ENCODE measurements around the gene DUSP11. TPM values are rescaled to one million over a fixed set of nuclear protein-coding genes. Genes with fewer than 3 reads are reported as not detected.
A peak's percentile ranks its signal among the peaks of the same experiment; 100 is the strongest.

DUSP11 gene
- total and polyA plus RNA-seq, 2 of the 13 experiments (the other 11 are each of a cell fraction or from before 2014, with no cell fraction given) = 30.5 to 36.2 TPM

- peaks cover 20 to 83% of the 10 kb centered on the region in 2 experiments for H3K36me3 ChIP-seq (replicated peaks in 1 of 2; ENCODE audit: control insufficient read depth in 1 of 2, insufficient read depth in 2 of 2, low read length in 2 of 2)
- no peak overlapping the region for H3K27ac ChIP-seq (ENCODE audit: extremely low read length, insufficient read depth, low read length)
These were observed 17.3 kb downstream of the DUSP11 start for GRCh38 chr2:73762571-73762970.

DNA sequence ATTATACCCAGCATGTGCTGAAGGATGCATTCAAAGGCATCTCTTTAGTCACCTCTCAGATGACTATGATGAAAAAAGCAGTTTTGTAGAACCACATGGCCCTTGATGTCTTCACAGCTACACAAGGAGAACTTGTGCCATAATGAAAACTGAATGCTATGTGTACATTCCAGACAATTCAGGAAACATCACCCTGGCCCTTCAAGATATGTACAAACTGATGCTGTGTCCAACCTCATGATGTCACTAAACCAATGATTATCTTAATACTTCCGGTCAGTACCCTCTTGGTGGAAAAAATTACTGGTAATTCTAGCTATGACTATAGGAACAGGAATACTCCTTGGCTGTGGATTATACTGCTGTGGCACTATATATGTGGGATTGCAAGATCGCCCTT is 20.0 kb downstream of the DUSP11 start:
- DNase-seq (ENCODE audit: low spot score) (no peak), ATAC-seq (no peak), FAIRE-seq (no peak)
- TF ChIP-seq CREB1 (IDR thresholded peaks at IDR 0.05) = peak; percentile 28; the same call in 1 of the 2 replicates
- no peak for TF ChIP-seq CREB1 (CRISPR knock-in tag; IDR thresholded peaks at IDR 0.05)
- TF ChIP-seq ZBTB21 (CRISPR knock-in tag; IDR thresholded peaks at IDR 0.05) = no peak
- Histone ChIP-seq H3K4me3 (replicated peaks in 1 of 3; ENCODE audit: insufficient read depth in 1 of 3, low read depth in 2 of 3, low read length in 3 of 3) (no peak overlapping the region), H3K4me2 (ENCODE audit: low read depth, low read length) (no peak overlapping the region), H3K36me3 (replicated peaks in 1 of 2; ENCODE audit: control insufficient read depth in 1 of 2, insufficient read depth in 2 of 2, low read length in 2 of 2) (peaks cover 13 to 68% of the 10 kb centered on the region in 2 experiments), H3K27me3 (ENCODE audit: control insufficient read depth in 1 of 2, insufficient read depth in 2 of 2, low read length in 2 of 2) (no peaks in the 10 kb centered on the region), H3K9ac (ENCODE audit: insufficient read depth, low read depth, low read length) (no peak overlapping the region), H3K27ac (ENCODE audit: extremely low read length, insufficient read depth, low read length) (no peak overlapping the region), H3K79me2 (ENCODE audit: insufficient read depth, low read length) (no peaks in the 10 kb centered on the region), H2AFZ (ENCODE audit: low read length) (no peak overlapping the region), H3K4me1 (ENCODE audit: insufficient read depth, low read length) (no peaks in the 10 kb centered on the region), H4K20me1 (ENCODE audit: insufficient read depth, low read length) (no peaks in the 10 kb centered on the region; the same call in 1 of the 2 replicates), H3K9me3 (ENCODE audit: low read length) (peaks cover 7% of the 10 kb centered on the region)
- POLR2A ChIA-PET = no interaction called here
- no TSS peak for BruUV-seq (replicated peaks)
- 94% methylated on average over 2 of the region's 2 CpGs for WGBS (ENCODE audit: low lambda C conversion rate)
- CTCF ChIA-PET (ENCODE audit: low intra/inter-chr PET ratio, low total read pairs) = no interaction called here
- in situ Hi-C loops (cut with HindIII; ENCODE audit: extremely low pct_ligation_motif_present, low pct_unique_long_range_greater_than_20kb) = no loop called here
- intact Hi-C loops (cut with micrococcal nuclease; ENCODE audit: unreplicated experiment) = no loop called here

More at GRCh38 chr2:73762571-73762970, 17.3 kb downstream of the DUSP11 start:
- no peak overlapping the region for H3K4me2 ChIP-seq (ENCODE audit: low read depth, low read length)
- no peaks in the 10 kb centered on the region for H3K27me3 ChIP-seq (ENCODE audit: control insufficient read depth in 1 of 2, insufficient read depth in 2 of 2, low read length in 2 of 2)
- no peaks in the 10 kb centered on the region for H3K9me3 ChIP-seq (ENCODE audit: low read length)
- no peak for DNase-seq (ENCODE audit: low spot score)
- no peaks in the 10 kb centered on the region; the same call in 1 of the 2 replicates for H4K20me1 ChIP-seq (ENCODE audit: insufficient read depth, low read length)
- BruUV-seq (replicated peaks) = no TSS peak
- intact Hi-C loops (cut with micrococcal nuclease; ENCODE audit: unreplicated experiment) = no loop called here
- no peak overlapping the region for H3K4me3 ChIP-seq (replicated peaks in 1 of 3; ENCODE audit: insufficient read depth in 1 of 3, low read depth in 2 of 3, low read length in 3 of 3)
- H3K4me1 ChIP-seq (ENCODE audit: insufficient read depth, low read length) = no peaks in the 10 kb centered on the region
- TF ChIP-seq TBX3 (IDR thresholded peaks at IDR 0.05; ENCODE audit: borderline replicate concordance) (no peak), ZNF235 (CRISPR knock-in tag; IDR thresholded peaks at IDR 0.05; ENCODE audit: borderline replicate concordance) (no peak), ATF4 (CRISPR knock-in tag; IDR thresholded peaks at IDR 0.05) (no peak), NFIC (IDR thresholded peaks at IDR 0.05; ENCODE audit: low read length) (no peak), ZNF781 (CRISPR knock-in tag; IDR thresholded peaks at IDR 0.05; ENCODE audit: borderline replicate concordance, not compliant biosample characterization) (no peak), NAIF1 (CRISPR knock-in tag; IDR thresholded peaks at IDR 0.05; ENCODE audit: borderline replicate concordance) (no peak), EP300 (IDR thresholded peaks at IDR 0.05; ENCODE audit: low read depth in 2 of 2, low read length in 2 of 2) (no peak), EP300 (CRISPR knock-in tag; IDR thresholded peaks at IDR 0.05; ENCODE audit: borderline replicate concordance) (no peak), ESRRA (CRISPR knock-in tag; IDR thresholded peaks at IDR 0.05; ENCODE audit: low read depth) (no peak)
- POLR2A ChIA-PET = no interaction called here
- ATAC-seq = no peak
- in situ Hi-C loops (cut with HindIII; ENCODE audit: extremely low pct_ligation_motif_present, low pct_unique_long_range_greater_than_20kb) = no loop called here
- WGBS (ENCODE audit: low lambda C conversion rate) = 100% methylated on average over 1 of the region's 1 CpG
- H3K79me2 ChIP-seq (ENCODE audit: insufficient read depth, low read length) = no peaks in the 10 kb centered on the region
- CTCF ChIA-PET (ENCODE audit: low intra/inter-chr PET ratio, low total read pairs) = no interaction called here
- H3K9ac ChIP-seq (ENCODE audit: insufficient read depth, low read depth, low read length) = no peak overlapping the region
- H2AFZ ChIP-seq (ENCODE audit: low read length) = no peak overlapping the region
- no peak for FAIRE-seq
